Measurements from ENCODE around the gene DPEP2. TPM values are rescaled to one million over a fixed set of nuclear protein-coding genes. Genes with fewer than 3 reads are reported as not detected.
A peak's percentile ranks its signal among the peaks of the same experiment; 100 is the strongest.
"Not testable (repeated sequence)": the region's sequence is repeated elsewhere in the genome, so short reads cannot be mapped to it uniquely, and the experiment has no call there.

The DPEP2 gene
- total RNA-seq, 1 donor from 2014 or later: 29.5 TPM

- no peak overlapping the region for H3K4me3 ChIP-seq
- DNase-seq: no peak
- H3K4me1 ChIP-seq: no peaks in the 10 kb centered on the region
- H3K27me3 ChIP-seq (ENCODE audit: low read depth): peaks cover 6% of the 10 kb centered on the region
- no peaks in the 10 kb centered on the region for H3K36me3 ChIP-seq
- no peak for TF ChIP-seq CTCF (IDR thresholded peaks at IDR 0.05)
- peak in 1 of 2 donors; percentile 6 for ATAC-seq
- no peak overlapping the region for H3K27ac ChIP-seq
- no peaks in the 10 kb centered on the region for H3K9me3 ChIP-seq
- intact Hi-C loops (cut with DNase I): no loop called here
Observed at GRCh38 chr16:67977005-67977404, 22.3 kb downstream of the DPEP2 start.

- no peaks in the 10 kb centered on the region for H3K9me3 ChIP-seq
- DNase-seq: no peak
- no peak for TF ChIP-seq CTCF (IDR thresholded peaks at IDR 0.05)
- H3K27me3 ChIP-seq (ENCODE audit: low read depth): peaks cover 6% of the 10 kb centered on the region
- H3K27ac ChIP-seq: no peak overlapping the region
- intact Hi-C loops (cut with DNase I): no loop called here
- no peak for ATAC-seq
- no peaks in the 10 kb centered on the region for H3K36me3 ChIP-seq
- no peaks in the 10 kb centered on the region for H3K4me1 ChIP-seq
- no peak overlapping the region for H3K4me3 ChIP-seq
Observed at GRCh38 chr16:67976205-67976604, 23.1 kb downstream of the DPEP2 start.

GRCh38 chr16:67975321-67976105, 23.8 kb downstream of the DPEP2 start:
- DNase-seq: no peak
- no peaks in the 10 kb centered on the region for H3K36me3 ChIP-seq
- no peak overlapping the region for H3K4me3 ChIP-seq
- no peak for ATAC-seq
- intact Hi-C loops (cut with DNase I): no loop called here
- no peaks in the 10 kb centered on the region for H3K4me1 ChIP-seq
- no peaks in the 10 kb centered on the region for H3K9me3 ChIP-seq
- TF ChIP-seq CTCF (IDR thresholded peaks at IDR 0.05): no peak
- H3K27ac ChIP-seq: no peak overlapping the region
- peaks cover 6% of the 10 kb centered on the region for H3K27me3 ChIP-seq (ENCODE audit: low read depth)

GRCh38 chr16:67972285-67972684, 27.0 kb downstream of the DPEP2 start:
- H3K27ac ChIP-seq; H3K4me3 ChIP-seq; H3K27me3 ChIP-seq (ENCODE audit: low read depth); intact Hi-C loops (cut with DNase I); H3K9me3 ChIP-seq; H3K36me3 ChIP-seq; ATAC-seq; DNase-seq: not testable (repeated sequence)
- peaks cover 14% of the 10 kb centered on the region for H3K4me1 ChIP-seq

GRCh38 chr16:67971111-67971510, 28.2 kb downstream of the DPEP2 start:
- no peak overlapping the region for H3K4me3 ChIP-seq
- H3K9me3 ChIP-seq: no peaks in the 10 kb centered on the region
- DNase-seq: no peak
- peaks cover 26% of the 10 kb centered on the region for H3K4me1 ChIP-seq
- intact Hi-C loops (cut with DNase I): no loop called here
- H3K27ac ChIP-seq: no peak overlapping the region
- ATAC-seq: no peak
- H3K27me3 ChIP-seq (ENCODE audit: low read depth): no peaks in the 10 kb centered on the region
- TF ChIP-seq CTCF (IDR thresholded peaks at IDR 0.05): no peak
- H3K36me3 ChIP-seq: no peaks in the 10 kb centered on the region

- no peak for DNase-seq
- H3K4me3 ChIP-seq: peak overlapping the region; percentile 94
- no peak for TF ChIP-seq CTCF (IDR thresholded peaks at IDR 0.05)
- no peaks in the 10 kb centered on the region for H3K9me3 ChIP-seq
- ATAC-seq: peak in 1 of 2 donors; percentile 22
- no peaks in the 10 kb centered on the region for H3K27me3 ChIP-seq (ENCODE audit: low read depth)
- H3K27ac ChIP-seq: peak overlapping the region; percentile 99
- no peaks in the 10 kb centered on the region for H3K36me3 ChIP-seq
- peaks cover 39% of the 10 kb centered on the region for H3K4me1 ChIP-seq
- intact Hi-C loops (cut with DNase I): no loop called here
Observed at GRCh38 chr16:67969254-67970039, 29.8 kb downstream of the DPEP2 start.

Measured in lower lobe of right lung (tissue), 2 donors.